HepG2 (cell line): ENCODE results near the gene STK11. TPM values are rescaled to one million over a fixed set of nuclear protein-coding genes. Genes with fewer than 3 reads are reported as not detected.
A peak's percentile ranks its signal among the peaks of the same experiment; 100 is the strongest.

ENCODE experiments used
- ATM ChIP-seq: fragments of 450-650 bp; IDR thresholded peaks from 2 replicates; pipeline ENCODE4 v1.7.1; 2017; ENCODE audit warnings: mild to moderate bottlenecking, borderline replicate concordance
- GATAD1 ChIP-seq: IDR thresholded peaks from 2 replicates; pipeline ENCODE4 v1.6.1; 2016; ENCODE audit warnings: missing genetic modification reagents, missing compliant biosample characterization
- MAFG ChIP-seq: sonication (generic); formaldehyde crosslinking; IDR thresholded peaks from 2 replicates; pipeline ENCODE4 v1.5.1; 2020; ENCODE audit warnings: mild to moderate bottlenecking, missing genetic modification reagents
- MEIS2 ChIP-seq: sonication (generic); formaldehyde crosslinking; IDR thresholded peaks from 2 replicates; pipeline ENCODE4 v1.9.0; 2021; ENCODE audit warnings: mild to moderate bottlenecking, missing genetic modification reagents
- MTF1 ChIP-seq: sonication (generic); formaldehyde crosslinking; IDR thresholded peaks from 2 replicates; pipeline ENCODE4 v1.5.0; 2020; ENCODE audit warnings: missing genetic modification reagents
- PRPF4 ChIP-seq: fragments of 200-400 bp; formaldehyde crosslinking; IDR thresholded peaks from 2 replicates; pipeline ENCODE4 v1.6.1; 2016; ENCODE audit warnings: low read length, low read depth; ENCODE audit not compliant: poor library complexity, severe bottlenecking
- RFX3 ChIP-seq: IDR thresholded peaks from 2 replicates; pipeline ENCODE4 v1.6.1; 2016; ENCODE audit warnings: missing biosample characterization, missing genetic modification reagents
- TARDBP ChIP-seq: sonication (generic); formaldehyde crosslinking; IDR thresholded peaks from 2 replicates; pipeline ENCODE4 v1.8.0; 2022; ENCODE audit warnings: mild to moderate bottlenecking, missing genetic modification reagents
- XRCC5 ChIP-seq: fragments of 200-400 bp; formaldehyde crosslinking; optimal IDR thresholded peaks from 2 replicates; pipeline ENCODE3; 2017; ENCODE audit warnings: mild to moderate bottlenecking, low read length
- YY1 ChIP-seq: IDR thresholded peaks from 2 replicates; pipeline ENCODE4 v1.6.1; 2011; ENCODE audit warnings: low read length, low read depth, moderate library complexity, mild to moderate bottlenecking; ENCODE audit not compliant: insufficient read depth, insufficient replicate concordance
- ZNF10 ChIP-seq: sonication (generic); formaldehyde crosslinking; IDR thresholded peaks from 2 replicates; pipeline ENCODE4 v1.4.0; 2020; ENCODE audit warnings: mild to moderate bottlenecking, low read depth, missing genetic modification reagents, borderline replicate concordance
- ZNF441 ChIP-seq: sonication (generic); formaldehyde crosslinking; IDR thresholded peaks from 2 replicates; pipeline ENCODE4 v1.7.0; 2021; ENCODE audit warnings: missing genetic modification reagents, borderline replicate concordance
- ZNF724P ChIP-seq: sonication (generic); formaldehyde crosslinking; IDR thresholded peaks from 2 replicates; pipeline ENCODE4 v1.8.0; 2022; ENCODE audit warnings: missing genetic modification reagents, borderline replicate concordance
- ZNF792 ChIP-seq: IDR thresholded peaks from 2 replicates; pipeline ENCODE4 v1.6.1; 2016
- ZSCAN12 ChIP-seq: sonication (generic); formaldehyde crosslinking; IDR thresholded peaks from 2 replicates; pipeline ENCODE4 v1.9.0; 2021; ENCODE audit warnings: mild to moderate bottlenecking, missing genetic modification reagents
- polyA plus RNA-seq, 8 experiments: library from polyadenylated mRNA; depleted of rRNA in 3 of 8; stranded (reverse) in 7 of 8; unstranded in 1 of 8; fragments of >200 nt; fragmentation: Illumina TruSeq in 4 of 8; extraction: Trizol in 4 of 8; gene quantifications; 2 replicates each; pipeline versions ENCODE4 v1.2.1 to v1.2.3, GENCODE V29; 2011 to 2016; ENCODE audit warnings: low read depth in 4 of 8, missing spikeins in 1 of 8, mixed read lengths in 1 of 8; ENCODE audit not compliant: insufficient read depth in 1 of 8
- total RNA-seq, 5 experiments: library from RNA; depleted of rRNA; stranded (reverse); fragments of >200 nt; fragmentation: Illumina TruSeq; extraction: Trizol; gene quantifications; 2 replicates each; pipeline ENCODE4 v1.2.3, GENCODE V29; 2016; ENCODE audit warnings: low read depth in 1 of 5
- TF ChIP-seq, protein P1 (sequence below): sonication (generic); formaldehyde crosslinking; IDR thresholded peaks from 2 replicates; pipeline ENCODE4 v1.8.1; 2023; ENCODE audit warnings: missing genetic modification reagents, mild to moderate bottlenecking, borderline replicate concordance
- TF ChIP-seq, protein P2 (sequence below): sonication (generic); formaldehyde crosslinking; IDR thresholded peaks from 2 replicates; pipeline ENCODE4 v1.5.0; 2020; ENCODE audit warnings: mild to moderate bottlenecking, low read depth, missing genetic modification reagents, borderline replicate concordance
- TF ChIP-seq, protein P3 (sequence below): sonication (generic); formaldehyde crosslinking; IDR thresholded peaks from 2 replicates; pipeline ENCODE4 v1.5.0; 2020; ENCODE audit warnings: missing genetic modification reagents
- TF ChIP-seq, protein P4 (sequence below): sonication (generic); formaldehyde crosslinking; IDR thresholded peaks from 2 replicates; pipeline ENCODE4 v1.4.0; 2020; ENCODE audit warnings: missing genetic modification reagents
- TF ChIP-seq, protein P5 (sequence below): sonication (generic); formaldehyde crosslinking; IDR thresholded peaks from 2 replicates; pipeline ENCODE4 v1.5.0; 2020; ENCODE audit warnings: mild to moderate bottlenecking, missing genetic modification reagents
- TF ChIP-seq, protein P6 (sequence below): sonication (generic); formaldehyde crosslinking; IDR thresholded peaks from 2 replicates; pipeline ENCODE4 v1.5.0; 2020; ENCODE audit warnings: mild to moderate bottlenecking, missing genetic modification reagents

The STK11 gene
- total and polyA plus RNA-seq, 2 of the 13 experiments (the other 11 are each of a cell fraction or from before 2014, with no cell fraction given), result 27.5 to 43.6 TPM

DNA sequence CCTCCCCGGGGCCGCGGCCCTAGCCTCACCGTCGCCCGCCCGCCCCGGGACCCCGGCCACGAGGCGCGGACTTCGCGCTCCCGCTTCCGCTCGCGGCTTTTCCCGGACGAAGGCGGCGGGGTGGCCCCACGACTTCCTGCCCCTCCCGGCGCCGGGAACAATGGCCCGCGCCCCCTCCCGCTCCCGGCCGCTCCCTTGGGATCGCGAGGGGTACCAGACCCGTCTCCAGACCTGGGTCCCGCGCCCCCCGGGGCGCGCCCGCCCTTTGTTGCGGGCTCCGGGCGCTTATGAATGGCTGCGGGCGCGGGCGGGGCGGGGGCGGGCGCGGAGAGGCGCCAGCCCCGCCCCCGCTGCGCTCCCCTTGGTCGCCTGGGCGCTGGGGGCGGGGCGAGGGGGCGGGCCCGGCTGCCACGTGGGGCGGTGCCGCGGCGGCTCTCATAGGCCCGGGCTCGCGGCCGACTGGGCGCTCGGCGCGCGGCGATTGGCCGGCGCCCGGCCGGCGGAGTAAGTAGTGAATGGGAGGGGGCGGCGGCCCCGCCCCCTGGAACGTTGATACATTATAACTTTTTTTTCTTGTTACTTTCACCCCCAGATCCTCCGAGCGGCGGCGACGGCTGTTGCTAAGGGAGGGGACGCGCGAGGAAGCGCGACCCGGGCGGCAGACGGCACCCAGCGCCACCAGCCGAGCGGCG is 43.9 kb downstream of the STK11 start (continued):
- TF ChIP-seq RFX3 (CRISPR knock-in tag) (peak; percentile 16; the same call in 1 of the 2 replicates), ZNF441 (CRISPR knock-in tag) (0 out of 2 replicates have a peak, but pooled peaks have one; percentile 33), ZNF10 (CRISPR knock-in tag) (no peak), MEIS2 (CRISPR knock-in tag) (0 out of 2 replicates have a peak, but pooled peaks have one; percentile 15), PRPF4 (no peak), YY1 (peak; percentile 56), MTF1 (CRISPR knock-in tag) (peak; percentile 53; the same call in 1 of the 2 replicates), ZNF724P (CRISPR knock-in tag) (no peak; the same call in 1 of the 2 replicates), GATAD1 (CRISPR knock-in tag) (0 out of 2 replicates have a peak, but pooled peaks have one; percentile 15), TARDBP (CRISPR knock-in tag) (peak; percentile 70; the same call in 1 of the 2 replicates), MAFG (CRISPR knock-in tag) (no peak), XRCC5 (no peak), ZSCAN12 (peak; percentile 88; the same call in 1 of the 2 replicates), ZNF792 (CRISPR knock-in tag) (no peak), ATM (no peak)
- TF ChIP-seq, protein P1, sequence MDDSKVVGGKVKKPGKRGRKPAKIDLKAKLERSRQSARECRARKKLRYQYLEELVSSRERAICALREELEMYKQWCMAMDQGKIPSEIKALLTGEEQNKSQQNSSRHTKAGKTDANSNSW (CRISPR knock-in tag), result no peak
- TF ChIP-seq, protein P2, sequence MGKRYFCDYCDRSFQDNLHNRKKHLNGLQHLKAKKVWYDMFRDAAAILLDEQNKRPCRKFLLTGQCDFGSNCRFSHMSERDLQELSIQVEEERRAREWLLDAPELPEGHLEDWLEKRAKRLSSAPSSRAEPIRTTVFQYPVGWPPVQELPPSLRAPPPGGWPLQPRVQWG (CRISPR knock-in tag), result no peak
- TF ChIP-seq, protein P3, sequence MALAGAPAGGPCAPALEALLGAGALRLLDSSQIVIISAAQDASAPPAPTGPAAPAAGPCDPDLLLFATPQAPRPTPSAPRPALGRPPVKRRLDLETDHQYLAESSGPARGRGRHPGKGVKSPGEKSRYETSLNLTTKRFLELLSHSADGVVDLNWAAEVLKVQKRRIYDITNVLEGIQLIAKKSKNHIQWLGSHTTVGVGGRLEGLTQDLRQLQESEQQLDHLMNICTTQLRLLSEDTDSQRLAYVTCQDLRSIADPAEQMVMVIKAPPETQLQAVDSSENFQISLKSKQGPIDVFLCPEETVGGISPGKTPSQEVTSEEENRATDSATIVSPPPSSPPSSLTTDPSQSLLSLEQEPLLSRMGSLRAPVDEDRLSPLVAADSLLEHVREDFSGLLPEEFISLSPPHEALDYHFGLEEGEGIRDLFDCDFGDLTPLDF, result 0 out of 2 replicates have a peak, but pooled peaks have one; percentile 42
- TF ChIP-seq, protein P4, sequence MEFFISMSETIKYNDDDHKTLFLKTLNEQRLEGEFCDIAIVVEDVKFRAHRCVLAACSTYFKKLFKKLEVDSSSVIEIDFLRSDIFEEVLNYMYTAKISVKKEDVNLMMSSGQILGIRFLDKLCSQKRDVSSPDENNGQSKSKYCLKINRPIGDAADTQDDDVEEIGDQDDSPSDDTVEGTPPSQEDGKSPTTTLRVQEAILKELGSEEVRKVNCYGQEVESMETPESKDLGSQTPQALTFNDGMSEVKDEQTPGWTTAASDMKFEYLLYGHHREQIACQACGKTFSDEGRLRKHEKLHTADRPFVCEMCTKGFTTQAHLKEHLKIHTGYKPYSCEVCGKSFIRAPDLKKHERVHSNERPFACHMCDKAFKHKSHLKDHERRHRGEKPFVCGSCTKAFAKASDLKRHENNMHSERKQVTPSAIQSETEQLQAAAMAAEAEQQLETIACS (CRISPR knock-in tag), result peak; percentile 46
- TF ChIP-seq, protein P5, sequence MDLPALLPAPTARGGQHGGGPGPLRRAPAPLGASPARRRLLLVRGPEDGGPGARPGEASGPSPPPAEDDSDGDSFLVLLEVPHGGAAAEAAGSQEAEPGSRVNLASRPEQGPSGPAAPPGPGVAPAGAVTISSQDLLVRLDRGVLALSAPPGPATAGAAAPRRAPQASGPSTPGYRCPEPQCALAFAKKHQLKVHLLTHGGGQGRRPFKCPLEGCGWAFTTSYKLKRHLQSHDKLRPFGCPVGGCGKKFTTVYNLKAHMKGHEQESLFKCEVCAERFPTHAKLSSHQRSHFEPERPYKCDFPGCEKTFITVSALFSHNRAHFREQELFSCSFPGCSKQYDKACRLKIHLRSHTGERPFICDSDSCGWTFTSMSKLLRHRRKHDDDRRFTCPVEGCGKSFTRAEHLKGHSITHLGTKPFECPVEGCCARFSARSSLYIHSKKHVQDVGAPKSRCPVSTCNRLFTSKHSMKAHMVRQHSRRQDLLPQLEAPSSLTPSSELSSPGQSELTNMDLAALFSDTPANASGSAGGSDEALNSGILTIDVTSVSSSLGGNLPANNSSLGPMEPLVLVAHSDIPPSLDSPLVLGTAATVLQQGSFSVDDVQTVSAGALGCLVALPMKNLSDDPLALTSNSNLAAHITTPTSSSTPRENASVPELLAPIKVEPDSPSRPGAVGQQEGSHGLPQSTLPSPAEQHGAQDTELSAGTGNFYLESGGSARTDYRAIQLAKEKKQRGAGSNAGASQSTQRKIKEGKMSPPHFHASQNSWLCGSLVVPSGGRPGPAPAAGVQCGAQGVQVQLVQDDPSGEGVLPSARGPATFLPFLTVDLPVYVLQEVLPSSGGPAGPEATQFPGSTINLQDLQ (CRISPR knock-in tag), result 0 out of 2 replicates have a peak, but pooled peaks have one; percentile 42
- TF ChIP-seq, protein P6, sequence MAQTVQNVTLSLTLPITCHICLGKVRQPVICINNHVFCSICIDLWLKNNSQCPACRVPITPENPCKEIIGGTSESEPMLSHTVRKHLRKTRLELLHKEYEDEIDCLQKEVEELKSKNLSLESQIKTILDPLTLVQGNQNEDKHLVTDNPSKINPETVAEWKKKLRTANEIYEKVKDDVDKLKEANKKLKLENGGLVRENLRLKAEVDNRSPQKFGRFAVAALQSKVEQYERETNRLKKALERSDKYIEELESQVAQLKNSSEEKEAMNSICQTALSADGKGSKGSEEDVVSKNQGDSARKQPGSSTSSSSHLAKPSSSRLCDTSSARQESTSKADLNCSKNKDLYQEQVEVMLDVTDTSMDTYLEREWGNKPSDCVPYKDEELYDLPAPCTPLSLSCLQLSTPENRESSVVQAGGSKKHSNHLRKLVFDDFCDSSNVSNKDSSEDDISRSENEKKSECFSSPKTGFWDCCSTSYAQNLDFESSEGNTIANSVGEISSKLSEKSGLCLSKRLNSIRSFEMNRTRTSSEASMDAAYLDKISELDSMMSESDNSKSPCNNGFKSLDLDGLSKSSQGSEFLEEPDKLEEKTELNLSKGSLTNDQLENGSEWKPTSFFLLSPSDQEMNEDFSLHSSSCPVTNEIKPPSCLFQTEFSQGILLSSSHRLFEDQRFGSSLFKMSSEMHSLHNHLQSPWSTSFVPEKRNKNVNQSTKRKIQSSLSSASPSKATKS (CRISPR knock-in tag), result no peak; the same call in 1 of the 2 replicates
- TF ChIP-seq, all 625 proteins: peak for 168
